Nephron (organoid): ENCODE data around the gene CCNY.
A peak's percentile ranks its signal among the peaks of the same experiment; 100 is the strongest.

ENCODE experiments used
- H3K27ac Mint-ChIP-seq, 3 experiments: 2 replicates each; pipeline ENCODE4 v1.8.0; 2020; ENCODE audit warnings: mixed read lengths in 3 of 3, mild to moderate bottlenecking in 2 of 3, moderate library complexity in 1 of 3
- H3K27me3 Mint-ChIP-seq: 2 replicates; pipeline ENCODE4 v1.8.0; 2021; ENCODE audit warnings: low read depth, mild to moderate bottlenecking, moderate library complexity, mixed read lengths
- H3K36me3 Mint-ChIP-seq: 2 replicates; pipeline ENCODE4 v1.8.0; 2020; ENCODE audit warnings: low read depth, mixed read lengths
- H3K4me1 Mint-ChIP-seq: 2 replicates; pipeline ENCODE4 v1.8.0; 2020; ENCODE audit warnings: mixed read lengths
- H3K4me3 Mint-ChIP-seq, 3 experiments: 2 replicates each; pipeline ENCODE4 v1.8.0; 2020; ENCODE audit warnings: mild to moderate bottlenecking in 3 of 3, mixed read lengths in 3 of 3, moderate library complexity in 2 of 3
- H3K9me3 Mint-ChIP-seq: 2 replicates; pipeline ENCODE4 v1.8.0; 2020; ENCODE audit warnings: mixed read lengths
- TF ChIP-seq, protein P1 (sequence below), 3 experiments: fragments of 200-600 bp; sonication (generic); IDR thresholded peaks; one replicate each; pipeline ENCODE4 v1.5.0; 2021; ENCODE audit warnings: antibody characterized with exemption in 3 of 3; ENCODE audit not compliant: unreplicated experiment in 3 of 3

CCNY gene

GRCh38 chr10:35578618-35578956, 242.3 kb downstream of the CCNY start:
- Mint-ChIP-seq H3K27ac (peak overlapping the region; percentile 39 to 57 (median 53)), H3K27me3 (no peaks in the 10 kb centered on the region), H3K4me3 (no peak overlapping the region), H3K36me3 (peaks cover 14% of the 10 kb centered on the region), H3K4me1 (peaks cover 51% of the 10 kb centered on the region), H3K9me3 (no peaks in the 10 kb centered on the region)
- TF ChIP-seq, protein P1, sequence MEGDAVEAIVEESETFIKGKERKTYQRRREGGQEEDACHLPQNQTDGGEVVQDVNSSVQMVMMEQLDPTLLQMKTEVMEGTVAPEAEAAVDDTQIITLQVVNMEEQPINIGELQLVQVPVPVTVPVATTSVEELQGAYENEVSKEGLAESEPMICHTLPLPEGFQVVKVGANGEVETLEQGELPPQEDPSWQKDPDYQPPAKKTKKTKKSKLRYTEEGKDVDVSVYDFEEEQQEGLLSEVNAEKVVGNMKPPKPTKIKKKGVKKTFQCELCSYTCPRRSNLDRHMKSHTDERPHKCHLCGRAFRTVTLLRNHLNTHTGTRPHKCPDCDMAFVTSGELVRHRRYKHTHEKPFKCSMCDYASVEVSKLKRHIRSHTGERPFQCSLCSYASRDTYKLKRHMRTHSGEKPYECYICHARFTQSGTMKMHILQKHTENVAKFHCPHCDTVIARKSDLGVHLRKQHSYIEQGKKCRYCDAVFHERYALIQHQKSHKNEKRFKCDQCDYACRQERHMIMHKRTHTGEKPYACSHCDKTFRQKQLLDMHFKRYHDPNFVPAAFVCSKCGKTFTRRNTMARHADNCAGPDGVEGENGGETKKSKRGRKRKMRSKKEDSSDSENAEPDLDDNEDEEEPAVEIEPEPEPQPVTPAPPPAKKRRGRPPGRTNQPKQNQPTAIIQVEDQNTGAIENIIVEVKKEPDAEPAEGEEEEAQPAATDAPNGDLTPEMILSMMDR (IDR thresholded peaks at IDR 0.05; ENCODE audit: unreplicated experiment in 3 of 3) = no peak

- H3K27ac Mint-ChIP-seq = peak overlapping the region; percentile 42 to 68 (median 57)
- peak overlapping the region in 1 of 3 experiments; percentile 31 for H3K4me3 Mint-ChIP-seq
- H3K27me3 Mint-ChIP-seq = no peaks in the 10 kb centered on the region
- peaks cover 51% of the 10 kb centered on the region for H3K4me1 Mint-ChIP-seq
- TF ChIP-seq, protein P1 (IDR thresholded peaks at IDR 0.05; ENCODE audit: unreplicated experiment in 3 of 3) = no peak
- H3K36me3 Mint-ChIP-seq = peaks cover 10% of the 10 kb centered on the region
- no peaks in the 10 kb centered on the region for H3K9me3 Mint-ChIP-seq
Observed at GRCh38 chr10:35579116-35579515, 242.8 kb downstream of the CCNY start.

- peak overlapping the region in 1 of 3 experiments; percentile 11 for H3K4me3 Mint-ChIP-seq
- H3K36me3 Mint-ChIP-seq = peaks cover 5% of the 10 kb centered on the region
- H3K4me1 Mint-ChIP-seq = peaks cover 52% of the 10 kb centered on the region
- TF ChIP-seq, protein P1 (IDR thresholded peaks at IDR 0.05; ENCODE audit: unreplicated experiment in 3 of 3) = no peak
- H3K9me3 Mint-ChIP-seq = no peaks in the 10 kb centered on the region
- H3K27ac Mint-ChIP-seq = peak overlapping the region; percentile 42 to 87 (median 58)
- no peaks in the 10 kb centered on the region for H3K27me3 Mint-ChIP-seq
Observed at GRCh38 chr10:35579726-35580422, 243.6 kb downstream of the CCNY start.

- H3K27ac Mint-ChIP-seq = peak overlapping the region; percentile 42 to 82 (median 54)
Observed at GRCh38 chr10:35580423-35580770, 244.1 kb downstream of the CCNY start.

DNA sequence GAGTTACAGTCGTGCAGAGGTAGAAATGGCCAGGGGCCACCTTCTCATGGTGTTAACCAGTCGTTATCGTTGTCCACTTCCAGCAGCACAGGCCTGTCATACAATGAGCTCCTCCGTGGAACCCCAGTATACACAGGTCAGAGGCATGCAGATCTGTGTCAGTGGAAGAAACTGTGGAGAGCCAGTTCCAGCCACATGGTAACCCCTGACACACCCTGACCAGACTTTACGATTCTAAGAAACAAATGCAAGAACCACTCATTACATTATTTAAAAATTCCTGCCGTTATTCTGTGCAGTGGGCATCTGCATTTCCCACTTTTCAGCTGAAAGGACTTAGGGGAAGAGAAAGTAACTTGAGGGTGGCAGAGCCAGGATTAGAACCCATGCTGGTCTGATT, 245.3 kb downstream of the CCNY start:
- Mint-ChIP-seq H3K36me3 (no peaks in the 10 kb centered on the region), H3K4me3 (no peak overlapping the region), H3K9me3 (no peaks in the 10 kb centered on the region), H3K27ac (no peak overlapping the region), H3K27me3 (peaks cover 4% of the 10 kb centered on the region), H3K4me1 (peaks cover 63% of the 10 kb centered on the region)
- TF ChIP-seq, protein P1 (IDR thresholded peaks at IDR 0.05; ENCODE audit: unreplicated experiment in 3 of 3) = no peak

More at GRCh38 chr10:35580423-35580770, 244.1 kb downstream of the CCNY start:
- H3K36me3 Mint-ChIP-seq = peaks cover 2% of the 10 kb centered on the region
- H3K27me3 Mint-ChIP-seq = no peaks in the 10 kb centered on the region
- H3K4me3 Mint-ChIP-seq = no peak overlapping the region
- TF ChIP-seq, protein P1 (IDR thresholded peaks at IDR 0.05; ENCODE audit: unreplicated experiment in 3 of 3) = no peak
- H3K9me3 Mint-ChIP-seq = no peaks in the 10 kb centered on the region
- H3K4me1 Mint-ChIP-seq = peaks cover 53% of the 10 kb centered on the region

DNA sequence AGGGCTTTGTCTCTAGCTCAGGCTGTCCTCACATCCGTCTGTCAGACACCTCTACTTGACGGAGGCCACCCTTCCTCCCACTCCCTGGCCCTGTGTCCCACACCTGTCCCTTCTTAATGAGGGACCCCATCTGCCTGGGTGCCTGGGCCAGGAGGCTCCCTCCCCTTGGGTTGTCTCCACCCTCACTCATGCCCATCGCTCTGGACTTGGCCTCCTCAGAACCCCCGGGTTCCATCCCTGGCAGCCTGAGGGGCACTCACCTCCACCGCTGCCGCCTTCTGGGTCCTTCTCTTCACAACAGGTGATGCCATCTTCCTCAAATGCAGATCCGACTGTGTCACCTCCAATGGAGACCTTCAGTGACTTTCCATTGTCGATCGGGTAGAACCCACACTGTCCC, 248.6 kb downstream of the CCNY start:
- TF ChIP-seq, protein P1 (IDR thresholded peaks at IDR 0.05; ENCODE audit: unreplicated experiment in 3 of 3) = no peak
- no peak overlapping the region for H3K27ac Mint-ChIP-seq
- H3K4me1 Mint-ChIP-seq = peaks cover 62% of the 10 kb centered on the region
- H3K4me3 Mint-ChIP-seq = peak overlapping the region in 1 of 3 experiments; percentile 38
- peaks cover 4% of the 10 kb centered on the region for H3K27me3 Mint-ChIP-seq
- H3K36me3 Mint-ChIP-seq = no peaks in the 10 kb centered on the region
- no peaks in the 10 kb centered on the region for H3K9me3 Mint-ChIP-seq
